ENCODE measurements around the gene HADHB. TPM values are rescaled to one million over a fixed set of nuclear protein-coding genes. Genes with fewer than 3 reads are reported as not detected.
"Not testable (repeated sequence)": the region's sequence is repeated elsewhere in the genome, so short reads cannot be mapped to it uniquely, and the experiment has no call there.

The HADHB gene
- total and polyA plus RNA-seq, 3 donors from 2014 or later, result 142 to 171 (median 168) TPM

DNA sequence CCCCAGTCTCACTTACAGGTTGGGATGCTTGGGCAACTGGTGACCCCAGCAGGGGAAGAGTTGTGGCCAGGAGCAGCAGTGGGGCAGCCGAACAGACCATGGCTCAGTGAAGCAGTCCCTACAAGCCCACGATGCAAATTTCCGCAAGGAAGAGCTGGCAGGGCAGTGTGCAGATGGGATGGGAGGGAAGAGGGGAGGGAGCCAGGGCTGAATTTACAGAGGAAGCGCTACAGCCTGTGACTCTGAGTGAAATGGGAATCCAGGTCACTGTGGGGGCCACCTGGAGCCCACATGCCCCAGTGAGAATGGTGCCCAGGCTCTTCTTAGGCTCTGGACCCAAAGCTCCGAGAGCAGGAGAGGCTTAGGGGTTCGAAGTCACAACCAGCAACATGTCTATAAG, 74.2 kb downstream of the HADHB start:
- intact Hi-C loops (cut with DNase I; ENCODE audit: low total_unique reads), result no loop called here
- Histone ChIP-seq H3K9me3 (no peaks in the 10 kb centered on the region), H3K36me3 (ENCODE audit: low read depth, missing control alignments) (no peaks in the 10 kb centered on the region), H3K27me3 (no peaks in the 10 kb centered on the region), H3K4me3 (no peak overlapping the region), H3K4me1 (no peaks in the 10 kb centered on the region), H3K27ac (no peak overlapping the region)
- no peak for TF ChIP-seq POLR2A (IDR thresholded peaks at IDR 0.05)
- TF ChIP-seq, protein P1, sequence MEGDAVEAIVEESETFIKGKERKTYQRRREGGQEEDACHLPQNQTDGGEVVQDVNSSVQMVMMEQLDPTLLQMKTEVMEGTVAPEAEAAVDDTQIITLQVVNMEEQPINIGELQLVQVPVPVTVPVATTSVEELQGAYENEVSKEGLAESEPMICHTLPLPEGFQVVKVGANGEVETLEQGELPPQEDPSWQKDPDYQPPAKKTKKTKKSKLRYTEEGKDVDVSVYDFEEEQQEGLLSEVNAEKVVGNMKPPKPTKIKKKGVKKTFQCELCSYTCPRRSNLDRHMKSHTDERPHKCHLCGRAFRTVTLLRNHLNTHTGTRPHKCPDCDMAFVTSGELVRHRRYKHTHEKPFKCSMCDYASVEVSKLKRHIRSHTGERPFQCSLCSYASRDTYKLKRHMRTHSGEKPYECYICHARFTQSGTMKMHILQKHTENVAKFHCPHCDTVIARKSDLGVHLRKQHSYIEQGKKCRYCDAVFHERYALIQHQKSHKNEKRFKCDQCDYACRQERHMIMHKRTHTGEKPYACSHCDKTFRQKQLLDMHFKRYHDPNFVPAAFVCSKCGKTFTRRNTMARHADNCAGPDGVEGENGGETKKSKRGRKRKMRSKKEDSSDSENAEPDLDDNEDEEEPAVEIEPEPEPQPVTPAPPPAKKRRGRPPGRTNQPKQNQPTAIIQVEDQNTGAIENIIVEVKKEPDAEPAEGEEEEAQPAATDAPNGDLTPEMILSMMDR (IDR thresholded peaks at IDR 0.05), result no peak
- WGBS, 2 donors, result 70 to 80% methylated on average over 6 of the region's 6 CpGs
- no peak for DNase-seq

DNA sequence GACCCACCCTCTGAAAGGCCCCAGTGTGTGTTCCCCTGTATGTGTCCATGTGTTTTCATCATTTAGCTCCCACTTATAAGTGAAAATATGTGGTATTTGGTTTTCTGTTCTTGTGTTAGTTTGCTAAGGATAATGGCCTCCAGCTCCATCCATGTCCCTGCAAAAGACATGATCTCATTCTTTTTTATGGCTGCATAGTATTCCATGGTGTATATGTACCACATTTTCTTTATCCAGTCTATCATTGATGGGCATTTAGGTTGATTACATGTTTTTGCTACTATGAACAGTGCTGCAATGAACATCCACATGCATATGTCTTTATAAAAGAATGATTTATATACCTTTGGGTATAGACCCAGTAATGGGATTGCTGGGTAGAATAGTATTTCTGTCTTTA, 79.7 kb downstream of the HADHB start:
- H3K27ac ChIP-seq; DNase-seq; H3K9me3 ChIP-seq; H3K27me3 ChIP-seq; H3K4me3 ChIP-seq; H3K4me1 ChIP-seq; H3K36me3 ChIP-seq (ENCODE audit: low read depth, missing control alignments); intact Hi-C loops (cut with DNase I; ENCODE audit: low total_unique reads): not testable (repeated sequence)

DNA sequence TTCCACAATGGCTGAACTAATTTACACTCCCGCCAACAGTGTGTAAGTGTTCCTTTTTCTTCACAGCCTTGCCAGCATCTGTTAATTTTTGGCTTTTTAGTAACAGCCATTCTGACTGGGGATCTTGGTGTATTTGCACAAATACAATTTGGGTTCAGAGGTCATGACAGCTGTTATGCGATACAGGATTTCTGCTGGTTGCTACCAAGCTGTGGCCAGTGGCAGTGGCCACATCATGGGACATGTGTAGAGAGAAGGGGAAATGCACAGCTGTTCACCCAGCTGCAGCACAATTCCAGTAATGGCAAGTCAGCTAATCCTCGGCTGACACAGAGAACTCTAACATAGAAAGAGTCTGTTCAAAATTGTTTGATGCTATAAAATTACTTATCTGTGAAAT, 80.2 kb downstream of the HADHB start:
- intact Hi-C loops (cut with DNase I; ENCODE audit: low total_unique reads), result no loop called here
- 70 to 89% methylated on average over 3 of the region's 3 CpGs for WGBS, 2 donors

DNA sequence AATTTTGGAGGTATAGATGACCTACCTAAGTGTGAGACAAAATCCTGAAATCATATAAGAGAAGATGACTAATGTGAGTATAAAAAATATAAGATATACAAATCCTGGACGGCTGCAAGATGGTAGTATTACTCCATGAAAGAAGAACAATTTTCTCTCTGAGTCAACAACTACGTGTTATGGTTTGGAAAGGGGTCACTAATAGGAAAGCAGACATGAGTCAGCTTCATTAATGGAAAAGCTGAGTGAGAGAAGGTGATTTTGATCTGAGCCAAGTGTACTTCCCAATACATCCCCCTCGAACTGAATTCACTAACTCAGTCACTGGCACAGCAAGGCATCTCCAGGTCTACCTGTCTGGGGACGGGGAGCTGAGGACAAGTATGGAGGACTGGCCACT, 81.1 kb downstream of the HADHB start:
- whole genome bisulfite sequencing, 2 donors, result 85 to 89% methylated on average over 4 of the region's 4 CpGs
- Histone ChIP-seq H3K4me3 (no peak overlapping the region), H3K27me3 (no peaks in the 10 kb centered on the region), H3K27ac (no peak overlapping the region), H3K9me3 (no peaks in the 10 kb centered on the region), H3K4me1 (no peaks in the 10 kb centered on the region), H3K36me3 (ENCODE audit: low read depth, missing control alignments) (no peaks in the 10 kb centered on the region)
- intact Hi-C loops (cut with DNase I; ENCODE audit: low total_unique reads), result no loop called here
- DNase-seq, result no peak
- TF ChIP-seq POLR2A (IDR thresholded peaks at IDR 0.05), result no peak
- TF ChIP-seq, protein P1 (IDR thresholded peaks at IDR 0.05), result no peak

More for the DNA sequence above, 80.2 kb downstream of the HADHB start:
- Histone ChIP-seq H3K9me3 (no peaks in the 10 kb centered on the region), H3K4me3 (no peak overlapping the region), H3K27me3 (no peaks in the 10 kb centered on the region), H3K4me1 (no peaks in the 10 kb centered on the region), H3K27ac (no peak overlapping the region), H3K36me3 (ENCODE audit: low read depth, missing control alignments) (no peaks in the 10 kb centered on the region)
- TF ChIP-seq, protein P1 (IDR thresholded peaks at IDR 0.05), result no peak
- TF ChIP-seq POLR2A (IDR thresholded peaks at IDR 0.05), result no peak
- no peak for DNase-seq

DNA sequence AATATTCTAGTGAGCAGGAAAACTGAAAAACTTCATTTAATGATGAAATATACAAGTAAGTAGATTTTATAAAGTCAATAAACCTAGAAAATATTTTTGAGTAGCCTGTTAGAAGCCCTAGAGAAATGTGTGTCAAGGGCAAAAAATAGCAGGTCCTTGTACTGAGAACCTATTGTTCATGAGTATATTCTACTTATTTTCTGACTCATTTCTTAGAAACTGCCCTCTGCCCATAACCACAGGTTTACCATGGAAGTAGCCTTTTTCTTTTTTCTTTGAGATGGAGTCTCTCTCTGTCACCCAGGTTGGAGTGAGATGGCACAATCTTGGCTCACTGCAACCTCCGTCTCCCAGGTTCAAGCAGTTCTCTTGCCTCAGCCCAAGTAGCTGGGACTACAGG, 81.8 kb downstream of the HADHB start:
- Histone ChIP-seq H3K27me3 (no peaks in the 10 kb centered on the region), H3K9me3 (no peaks in the 10 kb centered on the region), H3K4me3 (no peak overlapping the region), H3K27ac (no peak overlapping the region), H3K36me3 (ENCODE audit: low read depth, missing control alignments) (no peaks in the 10 kb centered on the region), H3K4me1 (no peaks in the 10 kb centered on the region)
- TF ChIP-seq, protein P1 (IDR thresholded peaks at IDR 0.05), result no peak
- TF ChIP-seq POLR2A (IDR thresholded peaks at IDR 0.05), result no peak
- WGBS, 2 donors, result 85 to 95% methylated on average over 1 of the region's 1 CpG
- intact Hi-C loops (cut with DNase I; ENCODE audit: low total_unique reads), result no loop called here
- no peak for DNase-seq

Measured in testis (tissue), 3 donors.